ENCODE measurements around the gene TUBB6. TPM values are rescaled to one million over a fixed set of nuclear protein-coding genes. Genes with fewer than 3 reads are reported as not detected.

Gene TUBB6
- total and polyA plus RNA-seq, 2 donors (not counting 1 experiment from before 2014, with no cell fraction given) = 30.4 to 58.7 TPM

DNA sequence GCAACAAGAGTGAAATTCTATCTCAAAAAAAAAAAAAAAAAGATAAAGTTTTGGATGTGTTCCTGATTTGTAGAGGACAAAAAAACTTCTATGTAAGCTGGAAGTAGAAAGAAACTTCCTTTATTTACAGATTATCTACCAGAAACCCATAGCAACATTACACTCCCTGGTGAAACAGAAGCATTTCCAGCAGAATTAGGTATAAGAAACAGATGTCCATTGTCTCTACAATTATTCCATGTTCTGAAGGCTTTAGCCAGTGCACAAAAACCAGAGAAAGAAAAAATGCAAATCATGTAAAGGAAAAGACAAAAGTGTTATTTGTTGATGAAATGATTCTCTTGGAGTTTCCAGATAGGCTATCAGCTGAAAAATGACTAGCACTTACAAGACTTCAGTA, 4.9 kb downstream of the TUBB6 start:
- Mint-ChIP-seq H3K27ac (no peak overlapping the region), H3K27me3 (peaks cover 3% of the 10 kb centered on the region), H3K4me3 (no peak overlapping the region), H3K4me1 (peaks cover 54% of the 10 kb centered on the region), H3K9me3 (ENCODE audit: insufficient read depth) (peaks cover 5% of the 10 kb centered on the region)
- DNase-seq (no peak), ATAC-seq (ENCODE audit: low read depth) (no peak)
- peaks cover 6 to 16% (median 11%) of the 10 kb centered on the region in 3 donors for H3K9me3 ChIP-seq (ENCODE audit: control extremely low read depth in 1 of 3, control insufficient read depth in 2 of 3, insufficient read depth in 1 of 3, low read length in 2 of 3)
- ChIA-PET CTCF (interaction anchor here (0.6 kb wide), 1 partner anchor 17 kb away, joined by 4 read pairs; no protein-coding TSS in a partner anchor), POLR2A (no interaction called here)
- peaks cover 3 to 6% of the 10 kb centered on the region in 2 experiments for H3K36me3 ChIP-seq (replicated peaks in 1 of 2; ENCODE audit: control extremely low read depth in 1 of 2, control insufficient read depth in 1 of 2, extremely low read depth in 1 of 2, insufficient read depth in 2 of 2, low read length in 1 of 2)
- H4K20me1 ChIP-seq (ENCODE audit: control insufficient read depth, insufficient read depth, low read length, poor library complexity, severe bottlenecking) = no peaks in the 10 kb centered on the region
- no peak overlapping the region for H2AFZ ChIP-seq (ENCODE audit: insufficient read depth, low read depth, low read length, poor library complexity, severe bottlenecking)
- peaks cover 54 to 59% of the 10 kb centered on the region in 2 donors for H3K4me1 ChIP-seq (ENCODE audit: control insufficient read depth in 2 of 2, insufficient read depth in 2 of 2, low read length in 2 of 2)
- intact Hi-C loops (cut with micrococcal nuclease) = no loop called here
- no peak overlapping the region for H3K4me3 ChIP-seq (ENCODE audit: control extremely low read depth in 1 of 5, extremely low read depth in 1 of 5, insufficient read depth in 1 of 5, low read depth in 2 of 5, low read length in 4 of 5)
- peak overlapping the region in 1 of 2 donors; percentile 84 for H3K27ac ChIP-seq (ENCODE audit: low read length in 2 of 2)
- no peak overlapping the region for H3K9ac ChIP-seq (ENCODE audit: low read length)
- no peak overlapping the region for H3K4me2 ChIP-seq (replicated peaks; ENCODE audit: low read depth, low read length, poor library complexity, severe bottlenecking)
- TF ChIP-seq EZH2 (IDR thresholded peaks at IDR 0.05; ENCODE audit: borderline replicate concordance, insufficient read depth, low read depth, low read length, poor library complexity, severe bottlenecking) = no peak
- no peak for TF ChIP-seq CTCF (IDR thresholded peaks at IDR 0.05)
- no peaks in the 10 kb centered on the region for H3K79me2 ChIP-seq (ENCODE audit: control insufficient read depth, insufficient read depth, low read length)
- peaks cover 0 to 3% (median 2%) of the 10 kb centered on the region in 4 experiments for H3K27me3 ChIP-seq (replicated peaks in 1 of 4; ENCODE audit: control extremely low read depth in 1 of 4, control insufficient read depth in 3 of 4, insufficient read depth in 4 of 4, low read length in 3 of 4)

DNA sequence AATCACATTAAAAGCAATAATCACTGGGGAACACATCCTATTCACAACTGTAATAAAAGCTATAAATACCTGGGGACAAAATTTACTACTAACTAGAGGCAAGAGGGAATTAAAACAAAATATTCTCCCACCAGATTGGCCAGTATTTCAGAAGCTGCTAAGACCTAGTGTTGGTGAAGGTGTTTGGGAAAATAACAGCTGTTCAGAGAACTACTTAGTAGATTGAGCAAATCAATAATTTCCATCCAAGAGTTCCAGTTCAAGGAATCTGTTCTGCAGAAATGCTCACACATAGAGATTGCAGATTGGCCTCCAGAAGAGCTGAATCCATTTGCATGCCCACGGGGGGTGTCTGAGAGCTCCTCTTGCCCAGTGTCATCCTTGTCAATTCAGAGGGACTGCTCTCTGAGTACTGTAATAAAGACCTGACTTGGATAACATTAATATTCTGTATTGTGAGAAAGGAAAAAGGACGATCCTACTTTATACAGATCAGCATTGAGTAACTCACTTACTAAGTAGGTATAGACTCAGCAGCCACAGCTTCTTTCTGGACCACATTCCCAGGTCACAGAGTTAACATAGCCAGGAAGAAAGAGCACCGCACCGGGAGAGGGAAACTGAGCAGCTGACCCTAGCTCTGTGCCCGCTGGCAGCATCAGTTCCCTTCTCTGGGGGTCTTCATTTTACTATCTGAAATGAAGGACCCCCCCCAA, 5.6 kb downstream of the TUBB6 start:
- DNase-seq (no peak), ATAC-seq (ENCODE audit: low read depth) (no peak)
- ChIA-PET POLR2A (no interaction called here), CTCF (interaction anchor here (0.6 to 1.7 kb wide), 2 partner anchors 14 to 18 kb away, joined by 4 to 7 read pairs; no protein-coding TSS in a partner anchor)
- Histone ChIP-seq H2AFZ (ENCODE audit: insufficient read depth, low read depth, low read length, poor library complexity, severe bottlenecking) (no peak overlapping the region), H3K4me3 (ENCODE audit: control extremely low read depth in 1 of 5, extremely low read depth in 1 of 5, insufficient read depth in 1 of 5, low read depth in 2 of 5, low read length in 4 of 5) (no peak overlapping the region), H3K4me1 (ENCODE audit: control insufficient read depth in 2 of 2, insufficient read depth in 2 of 2, low read length in 2 of 2) (peaks cover 61 to 63% of the 10 kb centered on the region in 2 donors), H3K9ac (ENCODE audit: low read length) (no peak overlapping the region), H4K20me1 (ENCODE audit: control insufficient read depth, insufficient read depth, low read length, poor library complexity, severe bottlenecking) (no peaks in the 10 kb centered on the region), H3K9me3 (ENCODE audit: control extremely low read depth in 1 of 3, control insufficient read depth in 2 of 3, insufficient read depth in 1 of 3, low read length in 2 of 3) (peaks cover 6 to 16% (median 11%) of the 10 kb centered on the region in 3 donors), H3K79me2 (ENCODE audit: control insufficient read depth, insufficient read depth, low read length) (no peaks in the 10 kb centered on the region), H3K36me3 (replicated peaks in 1 of 2; ENCODE audit: control extremely low read depth in 1 of 2, control insufficient read depth in 1 of 2, extremely low read depth in 1 of 2, insufficient read depth in 2 of 2, low read length in 1 of 2) (peaks cover 3 to 6% of the 10 kb centered on the region in 2 experiments), H3K27ac (ENCODE audit: low read length in 2 of 2) (peak overlapping the region; percentile 82 to 84), H3K27me3 (replicated peaks in 1 of 4; ENCODE audit: control extremely low read depth in 1 of 4, control insufficient read depth in 3 of 4, insufficient read depth in 4 of 4, low read length in 3 of 4) (peaks cover 0 to 3% (median under 1%) of the 10 kb centered on the region in 4 experiments), H3K4me2 (replicated peaks; ENCODE audit: low read depth, low read length, poor library complexity, severe bottlenecking) (peak overlapping the region; percentile 61)
- Mint-ChIP-seq H3K27me3 (peaks cover 3% of the 10 kb centered on the region), H3K27ac (peak overlapping the region; percentile 43), H3K4me1 (peaks cover 61% of the 10 kb centered on the region), H3K4me3 (peak overlapping the region; percentile 6), H3K9me3 (ENCODE audit: insufficient read depth) (peaks cover 5% of the 10 kb centered on the region)
- 90% methylated on average over 2 of the region's 5 CpGs for WGBS (ENCODE audit: insufficient coverage)
- TF ChIP-seq CTCF (IDR thresholded peaks at IDR 0.05) (no peak), EZH2 (IDR thresholded peaks at IDR 0.05; ENCODE audit: borderline replicate concordance, insufficient read depth, low read depth, low read length, poor library complexity, severe bottlenecking) (no peak)
- intact Hi-C loops (cut with micrococcal nuclease) = no loop called here
